K562 (cell line): Measurements from ENCODE around the gene TUBB4B. TPM values are rescaled to one million over a fixed set of nuclear protein-coding genes. Genes with fewer than 3 reads are reported as not detected.

ENCODE experiments used
- CBX2 ChIP-seq: fragments of 200-600 bp; sonication (generic); IDR thresholded peaks from one replicate; pipeline ENCODE4 v1.6.1; 2012; ENCODE audit warnings: mild to moderate bottlenecking, low read length, inconsistent platforms; ENCODE audit not compliant: insufficient read depth, poor library complexity, severe bottlenecking
- CREM ChIP-seq: IDR thresholded peaks from 2 replicates; pipeline ENCODE4 v1.6.1; 2014; ENCODE audit warnings: antibody characterized with exemption, low read depth
- DPF2 ChIP-seq: fragments of 450-650 bp; IDR thresholded peaks from 2 replicates; pipeline ENCODE4 v1.6.1; 2016
- ETS1 ChIP-seq: conservative IDR thresholded peaks from 2 replicates; pipeline ENCODE4 v1.6.1; 2011; ENCODE audit warnings: low read depth, mild to moderate bottlenecking, low read length; ENCODE audit not compliant: control insufficient read depth
- FOXK2 ChIP-seq, 2 experiments: fragments of 450-650 bp; IDR thresholded peaks in 1 of 2; conservative IDR thresholded peaks in 1 of 2; 2 replicates each; pipeline ENCODE4 v1.6.1; 2016; ENCODE audit warnings: low read depth in 2 of 2, mild to moderate bottlenecking in 1 of 2
- HBP1 ChIP-seq: fragments of 450-650 bp; formaldehyde crosslinking; IDR thresholded peaks from 2 replicates; pipeline ENCODE4 v1.4.0; 2022; ENCODE audit warnings: missing genetic modification characterization
- HMG20A ChIP-seq: fragments of 450-650 bp; formaldehyde crosslinking; conservative IDR thresholded peaks from 2 replicates; pipeline ENCODE4 v1.4.0; 2020; ENCODE audit warnings: mild to moderate bottlenecking, mixed read lengths
- IRF2 ChIP-seq: sonication (generic); formaldehyde crosslinking; IDR thresholded peaks from 2 replicates; pipeline ENCODE4 v1.8.1; 2022; ENCODE audit warnings: mild to moderate bottlenecking, missing genetic modification reagents
- MTA3 ChIP-seq: fragments of 450-650 bp; formaldehyde crosslinking; IDR thresholded peaks from 2 replicates; pipeline ENCODE4 v1.6.1; 2017; ENCODE audit warnings: mild to moderate bottlenecking, borderline replicate concordance
- NELFE ChIP-seq: IDR thresholded peaks from 2 replicates; pipeline ENCODE4 v1.6.1; 2011; ENCODE audit warnings: mild to moderate bottlenecking; ENCODE audit not compliant: insufficient read depth, insufficient read length
- NFE2 ChIP-seq: IDR thresholded peaks from 2 replicates; pipeline ENCODE4 v1.6.1; 2014; ENCODE audit warnings: antibody characterized with exemption, low read depth
- PHF21A ChIP-seq: fragments of 450-650 bp; IDR thresholded peaks from 2 replicates; pipeline ENCODE4 v1.6.1; 2017; ENCODE audit warnings: low read depth, borderline replicate concordance
- PPARD ChIP-seq: fragments of 250-450 bp; sonication (Bioruptor Pico); IDR thresholded peaks from 2 replicates; pipeline ENCODE4 v1.8.0; 2022; ENCODE audit warnings: inconsistent platforms, mild to moderate bottlenecking, moderate library complexity
- RBBP5 ChIP-seq: fragments of 200-600 bp; sonication (generic); IDR thresholded peaks from 2 replicates; pipeline ENCODE4 v1.6.1; 2012; ENCODE audit warnings: borderline replicate concordance, mild to moderate bottlenecking, low read length, control low read depth, inconsistent platforms; ENCODE audit not compliant: insufficient read depth, poor library complexity, severe bottlenecking
- RBM34 ChIP-seq: fragments of 200-400 bp; formaldehyde crosslinking; IDR thresholded peaks from 2 replicates; pipeline ENCODE4 v1.6.1; 2018; ENCODE audit warnings: low read length, borderline replicate concordance; ENCODE audit not compliant: insufficient read depth
- SUPT5H ChIP-seq: fragments of 450-650 bp; IDR thresholded peaks from 2 replicates; pipeline ENCODE4 v1.6.1; 2016
- VEZF1 ChIP-seq: fragments of 200-800 bp; sonication (Bioruptor generic); IDR thresholded peaks from 2 replicates; pipeline ENCODE4 v1.6.1; 2017; ENCODE audit warnings: missing genetic modification characterization, missing compliant biosample characterization
- ZBTB17 ChIP-seq: fragments of 450-650 bp; formaldehyde crosslinking; IDR thresholded peaks from 2 replicates; pipeline ENCODE4 v1.4.0; 2020; ENCODE audit warnings: mild to moderate bottlenecking
- ZC3H8 ChIP-seq: fragments of 450-650 bp; IDR thresholded peaks from 2 replicates; pipeline ENCODE4 v1.6.1; 2017
- ZFP1 ChIP-seq: fragments of 450-650 bp; formaldehyde crosslinking; IDR thresholded peaks from 2 replicates; pipeline ENCODE4 v1.4.0; 2020; ENCODE audit warnings: mild to moderate bottlenecking, mixed read lengths
- ZNF785 ChIP-seq: fragments of 250-450 bp; sonication (Bioruptor Pico); IDR thresholded peaks from 2 replicates; pipeline ENCODE4 v1.4.0; 2020; ENCODE audit warnings: mild to moderate bottlenecking
- polyA plus RNA-seq, 8 experiments: library from polyadenylated mRNA; depleted of rRNA in 4 of 8; stranded (reverse) in 5 of 8; unstranded in 3 of 8; fragments of >200 nt; fragmentation: Nextera tagmentation in 2 of 8; fragmentation: Illumina TruSeq in 1 of 8; extraction: Ambion mirVana in 2 of 8; extraction: Trizol in 1 of 8; gene quantifications; 2 replicates each; pipeline versions ENCODE4 v1.2.1 to v1.2.3, GENCODE V29; 2011 to 2014; ENCODE audit warnings: inconsistent platforms in 1 of 8, missing spikeins in 1 of 8
- total RNA-seq, 7 experiments: library from RNA; depleted of rRNA in 6 of 7; stranded (reverse); fragments of >200 nt in 6 of 7; fragmentation: Illumina TruSeq in 2 of 7; extraction: Trizol in 2 of 7; gene quantifications; 2 replicates each; pipeline versions ENCODE4 v1.2.1 to v1.2.3, GENCODE V29; 2011 to 2021; ENCODE audit warnings: low replicate concordance in 1 of 7
- TF ChIP-seq, protein P1 (sequence below): fragments of 250-450 bp; sonication (Bioruptor Pico); IDR thresholded peaks from 2 replicates; pipeline ENCODE4 v1.8.0; 2021; ENCODE audit warnings: moderate library complexity, mild to moderate bottlenecking, inconsistent platforms
- TF ChIP-seq, protein P2 (sequence below): fragments of 250-450 bp; sonication (Bioruptor Pico); IDR thresholded peaks from 2 replicates; pipeline ENCODE4 v1.4.0; 2020

Gene TUBB4B
- total and polyA plus RNA-seq, 9 of the 15 experiments (the other 6 are each of a cell fraction or from before 2014, with no cell fraction given) = 24.1 to 443 (median 268) TPM

GRCh38 chr9:137240318-137240840, 708 bp upstream of the TUBB4B start (continued):
- TF ChIP-seq, protein P1, sequence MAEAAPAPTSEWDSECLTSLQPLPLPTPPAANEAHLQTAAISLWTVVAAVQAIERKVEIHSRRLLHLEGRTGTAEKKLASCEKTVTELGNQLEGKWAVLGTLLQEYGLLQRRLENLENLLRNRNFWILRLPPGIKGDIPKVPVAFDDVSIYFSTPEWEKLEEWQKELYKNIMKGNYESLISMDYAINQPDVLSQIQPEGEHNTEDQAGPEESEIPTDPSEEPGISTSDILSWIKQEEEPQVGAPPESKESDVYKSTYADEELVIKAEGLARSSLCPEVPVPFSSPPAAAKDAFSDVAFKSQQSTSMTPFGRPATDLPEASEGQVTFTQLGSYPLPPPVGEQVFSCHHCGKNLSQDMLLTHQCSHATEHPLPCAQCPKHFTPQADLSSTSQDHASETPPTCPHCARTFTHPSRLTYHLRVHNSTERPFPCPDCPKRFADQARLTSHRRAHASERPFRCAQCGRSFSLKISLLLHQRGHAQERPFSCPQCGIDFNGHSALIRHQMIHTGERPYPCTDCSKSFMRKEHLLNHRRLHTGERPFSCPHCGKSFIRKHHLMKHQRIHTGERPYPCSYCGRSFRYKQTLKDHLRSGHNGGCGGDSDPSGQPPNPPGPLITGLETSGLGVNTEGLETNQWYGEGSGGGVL = no peak
- peak; percentile 16 for TF ChIP-seq SUPT5H
- TF ChIP-seq NELFE = no peak
- TF ChIP-seq HBP1 (CRISPR knock-in tag) = peak; percentile 84; the same call in 1 of the 2 replicates
- TF ChIP-seq, protein P2, sequence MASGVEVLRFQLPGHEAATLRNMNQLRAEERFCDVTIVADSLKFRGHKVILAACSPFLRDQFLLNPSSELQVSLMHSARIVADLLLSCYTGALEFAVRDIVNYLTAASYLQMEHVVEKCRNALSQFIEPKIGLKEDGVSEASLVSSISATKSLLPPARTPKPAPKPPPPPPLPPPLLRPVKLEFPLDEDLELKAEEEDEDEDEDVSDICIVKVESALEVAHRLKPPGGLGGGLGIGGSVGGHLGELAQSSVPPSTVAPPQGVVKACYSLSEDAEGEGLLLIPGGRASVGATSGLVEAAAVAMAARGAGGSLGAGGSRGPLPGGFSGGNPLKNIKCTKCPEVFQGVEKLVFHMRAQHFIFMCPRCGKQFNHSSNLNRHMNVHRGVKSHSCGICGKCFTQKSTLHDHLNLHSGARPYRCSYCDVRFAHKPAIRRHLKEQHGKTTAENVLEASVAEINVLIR (CRISPR knock-in tag) = no peak; the same call in 1 of the 2 replicates
- no peak for TF ChIP-seq NFE2
- no peak for TF ChIP-seq PPARD (CRISPR knock-in tag)
- TF ChIP-seq VEZF1 (CRISPR knock-in tag) = no peak
- peak; percentile 76 for TF ChIP-seq ETS1
- TF ChIP-seq HMG20A = no peak
- TF ChIP-seq CREM = peak; percentile 51
- TF ChIP-seq ZC3H8 = no peak
- no peak for TF ChIP-seq RBM34
- TF ChIP-seq FOXK2 (conservative IDR thresholded peaks at IDR 0.05 in 1 of 2, IDR thresholded peaks at IDR 0.05 in 1 of 2; ENCODE audit: low read depth in 2 of 2) = no peak
- TF ChIP-seq ZFP1 (CRISPR knock-in tag) = no peak
- no peak; the same call in 1 of the 2 replicates for TF ChIP-seq DPF2
- peak; percentile 91 for TF ChIP-seq ZBTB17 (CRISPR knock-in tag)
- TF ChIP-seq PHF21A = no peak
- peak; percentile 35 for TF ChIP-seq MTA3
- TF ChIP-seq CBX2 = no peak
- TF ChIP-seq RBBP5 = no peak
- no peak for TF ChIP-seq ZNF785 (CRISPR knock-in tag)
- peak; percentile 68; the same call in 1 of the 2 replicates for TF ChIP-seq IRF2
